GM18858 (cell line): ENCODE measurements around the gene POTEE.
"Not testable (repeated sequence)": the region's sequence is repeated elsewhere in the genome, so short reads cannot be mapped to it uniquely, and the experiment has no call there.

Experiments used
- ATAC-seq: cut with Tn5 transposase; IDR thresholded peaks from one replicate; pipeline ENCODE4 v1.9.1; 2021; ENCODE audit not compliant: unreplicated experiment

Gene POTEE

DNA sequence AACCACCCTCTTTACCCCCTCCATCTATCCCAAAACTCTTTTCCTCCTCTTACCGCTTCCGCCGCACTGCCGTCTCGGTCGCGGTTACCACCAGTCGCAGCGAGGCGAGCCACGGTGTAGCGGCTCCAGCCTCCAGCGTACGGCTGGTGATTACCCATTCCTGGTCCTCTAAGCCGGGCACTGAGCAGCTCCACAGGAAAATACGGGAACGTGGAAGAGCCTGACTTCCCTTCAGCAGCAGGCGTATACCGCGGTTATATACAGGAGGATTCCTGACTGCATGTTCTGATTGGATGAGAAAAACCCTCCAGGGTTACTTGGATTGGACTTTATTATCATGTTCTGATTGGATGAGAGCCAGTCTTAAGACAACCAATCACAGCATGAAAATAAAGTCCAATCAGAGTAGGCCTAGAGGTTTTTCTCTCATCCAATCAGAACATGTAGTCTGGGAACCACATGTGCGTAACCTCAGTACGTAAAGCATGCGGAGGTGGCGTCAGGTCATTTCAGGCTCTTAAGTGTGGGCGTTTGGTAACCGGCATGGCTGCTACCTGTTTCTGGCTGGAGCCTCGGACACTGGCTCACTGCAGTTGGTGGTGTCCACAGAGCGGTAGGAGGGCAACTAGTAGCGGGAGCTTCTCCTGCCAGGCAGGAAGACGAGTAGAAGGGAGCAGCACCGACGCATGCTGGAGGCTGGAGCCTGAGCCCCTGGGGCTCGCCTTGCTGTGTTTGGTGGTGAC is at the start of gene POTEE:
POTEE (plus strand) TSS at position 507 of the 743 bp plus-strand sequence. CDS start 8,867 bp downstream, outside the sequence.
- not testable (repeated sequence) for ATAC-seq

DNA sequence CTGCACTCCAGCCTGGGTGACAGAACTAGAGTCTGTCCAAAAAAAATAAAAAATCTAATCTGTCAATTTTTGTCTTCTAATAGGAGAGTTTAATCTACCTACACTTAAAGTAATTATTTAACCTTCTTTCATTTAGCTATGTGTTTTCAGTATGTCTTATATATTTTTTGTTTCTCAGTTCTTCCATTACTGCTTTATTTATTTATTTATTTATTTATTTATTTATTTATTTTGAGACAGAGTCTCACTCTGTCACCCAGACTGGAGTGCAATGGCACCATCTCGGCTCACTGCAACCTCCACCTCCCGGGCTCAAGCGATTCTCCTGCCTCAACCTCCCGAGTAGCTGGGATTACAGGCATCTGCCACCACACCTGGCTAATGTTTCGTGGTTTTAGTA is 43.8 kb upstream of the POTEE start:
- ATAC-seq = not testable (repeated sequence)

DNA sequence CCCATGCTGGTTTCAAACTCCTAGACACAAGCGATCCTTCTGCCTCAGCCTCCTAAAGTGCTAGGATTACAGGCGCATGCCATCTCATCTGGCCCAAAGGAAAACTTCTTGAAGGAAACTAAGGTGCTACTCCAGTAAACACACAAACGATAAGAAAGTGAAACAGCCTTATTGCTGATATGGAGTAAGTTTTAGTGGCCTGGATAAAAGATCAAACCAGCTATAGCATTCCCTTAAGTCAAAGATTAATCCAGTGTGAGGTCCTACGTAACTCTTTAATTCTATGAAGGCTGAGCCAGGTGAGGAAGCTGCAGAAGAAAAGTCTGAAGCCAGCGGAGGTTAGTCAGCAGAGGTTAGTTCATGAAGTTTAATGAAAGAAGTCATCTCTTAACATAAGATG is 40.8 kb upstream of the POTEE start:
- no peak for ATAC-seq

DNA sequence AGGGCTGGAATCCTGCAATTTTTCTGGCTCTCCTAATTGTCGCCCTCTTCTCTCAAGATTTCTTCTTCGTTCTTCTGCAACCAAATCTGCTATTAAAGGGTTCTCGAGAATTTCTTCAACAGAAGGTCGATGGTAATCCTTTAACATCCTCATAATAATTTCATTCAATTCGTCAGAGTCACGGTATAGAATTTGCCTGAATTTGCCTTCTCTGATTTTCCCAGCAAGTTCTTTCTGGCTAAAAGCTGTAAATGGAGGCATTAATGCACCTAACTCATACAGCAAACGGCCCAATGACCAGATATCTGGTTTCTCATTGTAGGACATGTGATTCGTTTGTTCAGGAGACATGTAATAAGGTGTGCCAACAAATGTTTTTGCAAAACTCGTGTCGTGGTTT is 31.3 kb upstream of the POTEE start:
- not testable (repeated sequence) for ATAC-seq

DNA sequence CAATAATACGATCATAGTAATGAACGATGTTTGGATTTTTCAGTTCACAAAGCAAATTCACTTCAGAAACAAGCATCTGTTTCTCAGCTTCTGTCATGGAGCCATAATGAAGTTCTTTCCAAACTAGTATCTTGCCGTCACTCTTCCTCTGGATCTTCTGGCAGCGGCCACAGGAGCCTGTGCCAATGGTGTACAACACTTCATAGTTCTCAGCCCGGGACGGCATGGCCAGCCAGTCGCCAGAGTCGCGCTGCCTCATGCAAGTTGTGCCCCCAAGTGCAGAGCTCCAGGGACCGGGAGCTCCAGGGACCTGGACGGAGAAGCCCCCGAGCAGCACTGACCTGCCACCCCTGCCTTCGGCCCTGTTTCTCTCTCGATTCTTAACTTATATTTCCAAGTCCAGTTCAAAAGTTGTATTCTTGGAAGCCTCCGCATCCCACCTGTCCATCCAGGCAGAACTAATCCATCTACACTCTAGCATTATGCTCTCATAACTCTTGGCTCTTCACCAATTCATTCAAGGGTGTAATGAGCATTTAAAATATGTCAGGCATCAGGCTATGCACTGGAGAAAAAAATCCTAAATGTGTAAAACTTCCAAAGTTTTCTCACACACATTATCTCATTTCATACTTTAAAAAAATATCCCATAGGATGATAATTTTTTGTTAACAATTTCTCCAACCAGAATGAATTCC is 30.5 kb upstream of the POTEE start:
- not testable (repeated sequence) for ATAC-seq

DNA sequence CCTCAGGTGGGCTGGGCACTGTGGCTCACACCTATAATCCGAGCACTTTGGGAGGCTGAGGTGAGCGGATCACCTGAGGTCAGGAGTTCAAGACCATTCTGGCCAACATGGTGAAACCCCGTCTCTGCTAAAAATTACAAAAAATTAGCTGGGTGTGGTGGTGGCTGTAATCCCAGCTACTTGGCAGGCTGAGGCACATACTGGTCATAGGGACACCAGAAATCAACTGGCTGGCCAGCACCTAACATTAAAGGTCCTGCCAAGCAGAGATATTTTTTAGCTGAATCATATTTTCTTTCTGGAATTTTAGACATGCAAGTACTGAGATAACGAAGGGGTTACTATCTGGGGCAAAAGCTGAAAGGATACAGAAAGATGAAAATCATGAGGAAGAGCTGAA is 27.9 kb upstream of the POTEE start:
- not testable (repeated sequence) for ATAC-seq

DNA sequence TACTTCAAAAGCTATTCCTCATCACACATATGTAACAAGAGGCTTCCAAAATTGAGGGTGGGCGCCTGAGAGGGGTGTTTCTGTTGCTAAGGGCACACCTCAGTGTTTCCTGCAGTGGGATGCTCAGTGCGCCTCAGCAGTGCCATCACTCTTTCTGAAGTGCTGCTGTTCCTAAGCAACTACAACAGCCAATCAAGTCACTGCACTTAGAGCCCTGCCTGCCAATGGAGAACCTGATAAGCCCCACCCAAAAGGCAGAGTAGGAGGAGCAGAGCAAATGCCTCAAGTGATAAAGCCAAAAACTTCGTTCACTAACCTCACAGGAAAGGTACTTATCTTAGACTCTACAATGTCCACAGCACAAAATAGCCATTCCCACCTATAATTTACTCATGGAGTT is 15.9 kb upstream of the POTEE start:
- ATAC-seq = not testable (repeated sequence)

DNA sequence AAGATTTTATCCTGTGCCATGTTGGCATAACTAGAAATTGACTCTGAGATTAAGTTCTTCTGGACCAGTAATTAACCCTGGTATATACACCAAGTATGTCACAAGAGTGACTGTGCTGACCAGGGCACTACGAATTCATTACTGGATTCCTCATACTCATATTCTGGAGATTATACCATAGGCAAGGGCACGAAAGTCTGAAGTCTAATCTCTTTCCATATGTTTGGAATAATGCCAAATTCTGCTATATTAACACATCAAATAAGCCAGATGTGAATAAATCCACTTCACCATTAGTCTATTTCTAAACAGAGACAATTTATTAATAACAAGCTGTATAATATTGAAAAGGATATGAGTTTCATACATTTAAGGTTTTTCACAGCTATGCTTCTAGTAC is 13.2 kb upstream of the POTEE start:
- ATAC-seq = not testable (repeated sequence)

DNA sequence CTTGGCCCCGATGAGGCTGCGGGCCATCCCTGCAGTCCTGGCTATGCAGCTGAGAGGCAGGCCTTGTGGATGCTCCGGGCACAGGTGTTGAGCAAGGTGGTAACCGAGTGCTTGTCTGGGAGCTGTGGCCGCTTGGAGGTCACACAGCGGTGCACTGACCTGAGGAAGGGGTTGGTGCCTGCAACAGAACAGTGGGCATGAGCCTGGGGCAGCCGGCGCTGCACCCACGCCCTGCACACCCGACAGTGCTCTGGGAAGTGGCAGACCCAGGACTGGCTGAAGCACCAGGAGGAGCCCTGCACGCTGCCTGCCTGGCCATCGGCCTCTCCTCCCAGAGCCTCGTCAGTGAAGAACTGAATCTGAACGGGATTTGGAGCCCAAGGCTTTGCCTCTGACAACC is 8.2 kb upstream of the POTEE start:
- no peak for ATAC-seq

DNA sequence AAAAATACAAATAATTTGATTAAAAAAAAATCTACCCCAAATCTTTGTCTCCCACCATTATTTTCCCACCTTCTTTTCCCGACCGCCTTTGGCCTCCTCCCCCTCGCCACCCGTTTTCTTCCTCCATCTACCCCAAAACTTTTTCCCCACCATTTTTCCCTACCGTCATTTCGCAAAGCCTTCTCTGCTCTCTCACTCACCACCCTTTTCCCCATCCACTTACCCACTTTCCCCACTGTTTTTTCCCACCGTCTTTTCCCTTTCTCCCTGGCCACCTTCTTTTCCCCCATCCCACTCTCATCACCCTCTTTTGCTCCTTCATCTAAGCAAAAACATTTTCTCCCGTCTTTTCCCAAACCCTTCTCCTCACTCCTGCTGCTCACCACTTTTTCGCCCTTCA is 1.5 kb upstream of the POTEE start:
- ATAC-seq = not testable (repeated sequence)

DNA sequence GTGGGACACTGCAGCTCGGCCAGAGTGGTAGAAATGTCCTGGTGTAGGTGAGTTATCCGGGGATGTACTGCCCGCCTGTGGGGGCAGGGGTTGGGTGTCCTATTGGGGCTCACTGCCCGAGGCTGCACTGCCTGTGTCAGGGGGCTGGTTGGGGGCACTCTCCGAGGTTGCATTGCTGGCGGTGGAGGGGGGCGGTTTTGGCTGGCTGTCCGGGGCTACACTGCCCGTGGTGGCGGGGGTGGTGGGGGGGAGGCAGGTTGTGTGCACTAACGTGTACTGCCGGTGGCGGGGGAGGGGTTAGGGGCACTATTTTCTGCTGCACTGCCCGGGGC is 403 bp downstream of the POTEE start:
- ATAC-seq = not testable (repeated sequence)

DNA sequence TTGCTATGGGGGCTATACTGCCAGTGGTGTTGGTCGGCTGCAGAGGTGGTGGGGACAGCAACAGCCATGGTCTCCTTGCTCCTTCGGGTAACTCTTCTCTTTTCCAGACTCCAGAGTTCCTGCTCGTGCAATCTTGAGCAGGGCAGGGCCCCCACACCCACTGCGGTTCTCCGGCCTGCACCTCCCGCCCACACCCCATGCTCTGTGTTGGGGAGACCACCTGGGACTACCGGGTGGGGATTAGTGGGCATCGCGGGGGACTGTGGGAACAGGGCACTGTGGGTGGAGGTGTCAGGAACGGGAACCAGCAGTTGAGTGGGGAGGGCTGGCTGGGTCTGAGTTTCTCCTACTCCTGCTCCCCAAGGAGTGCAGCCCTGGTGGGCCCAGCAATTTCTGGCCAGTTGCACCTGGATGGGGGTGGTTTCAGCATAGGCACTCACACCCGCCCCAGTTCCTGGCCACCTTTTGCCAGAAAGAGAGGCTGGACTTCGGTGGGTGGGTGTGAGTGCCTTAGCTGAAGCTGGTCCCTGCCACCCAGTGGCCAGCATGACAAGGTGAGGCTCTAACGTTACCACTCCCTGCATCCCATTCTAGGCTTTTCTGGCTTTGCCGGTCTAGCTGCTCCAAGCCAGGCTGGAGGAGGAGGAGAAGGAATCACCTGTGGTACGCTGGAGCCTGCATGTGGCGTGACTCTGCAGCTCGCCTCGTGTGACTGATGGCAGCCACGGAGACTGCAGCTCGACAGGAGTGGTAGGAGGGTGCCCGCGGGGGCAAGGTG is 1.3 kb downstream of the POTEE start:
- ATAC-seq = not testable (repeated sequence)

DNA sequence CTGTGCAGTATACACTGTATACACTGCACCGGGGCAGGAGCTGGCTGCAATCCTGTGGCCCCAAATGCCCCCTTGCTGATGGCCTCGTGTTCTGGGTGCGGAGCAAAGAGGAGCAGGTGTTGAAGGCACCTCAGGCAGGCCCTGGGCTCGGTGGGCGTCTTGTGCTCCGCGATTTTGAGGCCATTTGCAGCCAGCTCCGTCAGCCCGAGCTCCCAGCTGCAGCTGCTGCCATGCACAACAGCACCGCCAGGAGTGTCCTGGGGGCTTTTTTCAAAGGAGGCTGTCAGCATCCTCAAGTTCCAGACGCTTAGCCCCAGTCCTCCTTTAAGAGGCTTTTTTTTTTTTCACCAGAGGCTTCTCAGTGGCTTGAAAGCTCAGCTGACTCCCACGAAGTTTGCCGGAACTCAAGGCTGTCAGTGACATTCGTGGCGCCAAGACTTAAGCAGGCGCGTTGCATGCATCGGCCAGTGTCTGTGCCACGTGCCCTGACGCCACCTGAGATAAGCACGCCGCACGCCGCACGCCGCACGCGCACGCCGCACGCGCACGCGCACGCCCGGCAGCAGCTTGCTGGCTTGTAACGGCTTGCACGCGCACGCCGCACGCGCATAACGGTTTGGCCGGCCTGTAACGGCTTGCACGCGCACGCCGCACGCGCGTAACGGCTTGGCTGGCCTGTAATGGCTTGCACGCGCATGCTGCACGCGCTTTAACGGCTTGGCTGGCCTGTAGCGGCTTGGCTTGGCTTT is 8.1 kb downstream of the POTEE start:
- not testable (repeated sequence) for ATAC-seq

DNA sequence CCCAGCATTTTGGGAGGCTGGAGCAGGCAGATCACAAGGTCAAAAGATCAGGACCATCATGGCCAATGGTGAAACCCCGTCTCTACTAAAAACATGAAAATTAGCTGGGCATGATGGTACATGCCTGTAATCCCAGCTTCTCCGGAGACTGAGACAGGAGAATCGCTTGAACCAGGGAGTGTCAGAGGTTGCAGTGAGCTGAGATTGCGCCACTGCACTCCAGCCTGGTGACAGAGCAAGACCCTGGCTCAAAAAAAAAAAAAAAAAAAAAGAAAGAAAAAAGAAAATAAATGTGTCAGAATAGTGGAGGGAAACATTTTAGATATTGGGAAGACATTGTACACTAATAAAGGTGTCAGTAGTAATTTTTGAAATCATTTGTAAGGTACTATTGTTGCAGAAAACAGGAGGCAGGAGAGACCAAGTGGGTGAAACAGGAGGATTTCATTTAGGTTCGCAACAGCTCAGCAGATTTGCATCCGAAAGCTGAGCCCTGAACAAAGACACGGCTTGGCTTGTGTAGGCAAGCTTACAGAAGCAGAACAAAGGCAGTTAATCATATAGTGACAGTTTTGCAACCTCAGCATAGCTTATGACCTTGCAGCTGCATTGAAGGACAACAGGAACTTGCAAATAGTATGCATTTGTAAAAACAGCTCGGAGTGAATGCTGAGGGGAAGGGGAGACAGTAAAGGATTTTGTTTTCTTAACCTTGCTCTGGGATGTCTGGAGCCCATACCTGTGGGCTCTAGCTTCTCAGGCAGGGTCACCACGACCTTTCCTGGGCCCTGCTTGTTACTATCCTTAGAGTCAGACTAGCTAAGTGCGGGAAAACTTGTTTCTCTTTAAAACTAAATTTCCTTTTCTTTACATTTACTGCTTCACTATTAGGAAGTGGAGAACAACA is 26.5 kb downstream of the POTEE start:
- not testable (repeated sequence) for ATAC-seq
